GM19324 (cell line): ENCODE measurements around the gene LUC7L3.
"Not testable (repeated sequence)": the region's sequence is repeated elsewhere in the genome, so short reads cannot be mapped to it uniquely, and the experiment has no call there.

ENCODE experiments used
- ATAC-seq: cut with Tn5 transposase; IDR thresholded peaks from one replicate; pipeline ENCODE4 v1.9.1; 2021; ENCODE audit warnings: mild to moderate bottlenecking, moderate library complexity; ENCODE audit not compliant: unreplicated experiment, low FRiP score

Gene LUC7L3

DNA sequence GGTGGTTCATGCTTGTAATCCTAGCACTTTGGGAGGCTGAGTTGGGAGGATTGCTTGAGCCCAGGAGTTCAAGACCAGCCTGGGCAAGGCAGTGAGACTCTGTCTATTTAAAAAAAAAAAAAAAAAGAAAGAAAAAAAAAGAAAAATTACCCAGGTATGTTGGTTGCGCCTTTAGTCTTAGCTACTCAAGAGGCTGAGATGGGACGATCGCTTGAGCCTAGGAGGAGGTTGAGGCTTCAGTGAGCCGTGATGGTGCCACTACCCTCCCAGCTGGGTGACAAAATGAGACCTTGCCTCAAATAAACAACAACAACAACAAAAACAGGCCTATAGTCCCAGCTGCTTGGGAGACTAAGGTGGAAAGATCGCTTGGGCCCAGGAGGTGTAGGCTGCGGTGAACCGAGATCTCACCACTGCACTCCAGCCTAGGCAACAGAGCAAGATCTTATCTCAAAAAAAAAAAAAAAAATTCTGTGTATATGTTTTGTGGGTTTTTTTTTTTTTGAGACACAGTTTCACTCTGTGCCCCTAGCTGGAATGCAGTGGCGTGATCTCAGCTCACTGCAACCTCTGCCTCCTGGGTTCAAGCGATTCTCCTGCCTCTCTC lies 60.4 kb downstream of the LUC7L3 start:
- no peak for ATAC-seq

- ATAC-seq: no peak
Observed at GRCh38 chr17:50781167-50781566, 61.8 kb downstream of the LUC7L3 start.

DNA sequence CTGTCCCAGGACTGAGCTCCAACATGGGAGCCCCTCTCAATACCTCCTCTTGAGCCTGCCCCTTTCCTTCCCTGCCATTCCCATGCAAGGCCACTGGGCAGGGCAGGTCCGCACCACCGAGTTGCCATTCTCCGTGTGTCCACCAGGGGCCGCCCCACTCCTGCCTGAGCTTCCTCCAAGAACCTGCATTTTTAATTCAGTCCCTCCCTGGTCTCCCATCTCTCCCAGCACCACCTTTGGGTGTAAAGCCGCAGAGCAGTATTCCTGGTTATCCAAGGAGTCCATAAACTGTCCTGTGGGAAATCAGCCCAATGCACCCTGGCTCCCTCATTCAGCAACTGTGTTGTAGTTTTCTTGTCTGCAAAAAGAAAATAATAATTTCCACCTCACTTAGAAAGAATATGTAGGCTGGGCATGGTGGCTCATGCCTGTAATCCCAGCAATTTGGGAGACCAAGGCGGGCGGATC lies 63.8 kb downstream of the LUC7L3 start:
- ATAC-seq: no peak

DNA sequence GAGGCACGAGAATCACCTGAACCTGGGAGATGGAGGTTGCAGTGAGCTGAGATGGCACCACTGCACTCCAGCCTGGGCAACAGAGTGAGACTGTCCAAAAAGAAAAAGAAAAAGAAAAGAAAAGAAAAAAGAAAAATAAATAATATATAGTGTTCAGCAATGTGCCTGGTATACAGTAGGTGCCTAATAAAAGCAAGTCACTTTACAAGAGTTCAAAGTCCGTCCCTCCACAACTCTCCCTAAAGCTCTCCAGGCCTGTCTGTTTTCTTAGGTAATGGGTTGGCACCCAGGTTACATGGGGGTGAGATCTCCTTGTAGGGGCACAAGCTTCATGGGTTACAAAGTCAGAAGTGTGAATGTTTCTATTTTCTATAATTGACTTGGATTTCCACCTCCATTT lies 64.5 kb downstream of the LUC7L3 start:
- ATAC-seq: no peak

DNA sequence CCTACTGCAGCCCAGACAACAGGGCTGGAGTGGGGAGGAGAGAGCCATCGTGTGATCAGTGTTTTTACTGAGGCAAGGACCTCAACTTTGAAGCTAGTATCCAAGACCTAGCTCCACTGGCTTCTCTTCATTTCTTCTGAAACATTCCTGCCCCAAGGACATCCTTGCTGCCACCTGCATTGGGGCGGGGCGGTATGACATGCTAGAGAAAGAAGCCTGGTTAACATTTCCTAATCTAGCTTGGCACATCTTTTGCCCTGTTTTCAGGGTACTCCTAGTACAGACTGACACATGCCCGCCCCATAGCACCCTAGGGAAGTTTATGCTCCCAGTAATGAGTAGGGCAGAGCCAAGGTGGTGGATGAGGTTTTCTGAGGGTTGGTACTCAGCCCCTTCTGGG lies 65.7 kb downstream of the LUC7L3 start:
- ATAC-seq: no peak

DNA sequence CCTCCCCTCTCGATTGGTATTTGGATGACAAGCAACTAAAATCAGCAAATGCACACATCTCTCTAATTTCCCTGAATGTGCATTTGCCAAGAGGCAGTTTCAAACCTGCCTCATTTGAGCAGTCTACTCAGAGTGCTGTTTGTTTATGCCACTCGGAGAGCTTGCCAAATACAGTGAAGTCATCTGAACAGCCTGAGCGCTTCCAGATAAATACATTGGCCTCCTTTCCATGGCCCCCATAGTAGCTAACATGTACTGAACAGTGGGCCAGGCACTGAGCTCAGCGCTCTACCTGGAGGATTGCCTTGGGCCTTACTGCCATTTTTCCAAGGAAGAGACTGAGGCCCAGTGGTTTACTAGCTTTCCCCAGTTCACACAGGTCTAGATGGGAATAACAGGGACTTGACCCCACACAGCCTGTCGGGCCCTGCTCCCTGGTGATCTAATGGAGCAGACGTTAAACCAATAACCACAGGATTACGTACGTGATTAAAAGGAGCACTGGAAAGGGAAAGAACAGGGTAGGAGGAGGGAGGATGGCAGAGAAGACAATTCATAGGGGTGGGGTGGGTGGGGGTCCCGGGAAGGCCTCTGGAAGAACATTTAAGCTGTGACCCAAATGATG lies 66.7 kb downstream of the LUC7L3 start:
- no peak for ATAC-seq

DNA sequence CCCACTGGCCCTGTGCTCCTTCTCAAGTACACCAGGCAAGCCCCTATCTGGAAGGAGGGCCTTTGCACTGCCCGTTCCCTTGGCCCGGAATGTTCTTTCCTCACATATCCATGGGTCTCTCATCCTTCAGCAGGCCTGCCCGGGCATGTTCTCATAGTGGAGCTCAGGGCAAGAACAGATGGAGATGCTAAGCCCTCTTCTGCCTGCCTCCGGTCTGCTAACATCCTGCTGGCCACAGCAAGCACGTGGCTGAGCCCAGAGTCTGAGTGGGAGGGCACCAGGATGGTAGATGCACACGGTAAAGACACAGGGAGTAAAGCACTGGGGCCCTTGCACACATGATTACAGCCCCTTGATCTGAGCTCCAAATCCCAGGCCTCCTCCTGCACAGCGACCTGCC lies 67.7 kb downstream of the LUC7L3 start:
- no peak for ATAC-seq

- no peak for ATAC-seq
Observed at GRCh38 chr17:50790618-50791017, 71.2 kb downstream of the LUC7L3 start.

DNA sequence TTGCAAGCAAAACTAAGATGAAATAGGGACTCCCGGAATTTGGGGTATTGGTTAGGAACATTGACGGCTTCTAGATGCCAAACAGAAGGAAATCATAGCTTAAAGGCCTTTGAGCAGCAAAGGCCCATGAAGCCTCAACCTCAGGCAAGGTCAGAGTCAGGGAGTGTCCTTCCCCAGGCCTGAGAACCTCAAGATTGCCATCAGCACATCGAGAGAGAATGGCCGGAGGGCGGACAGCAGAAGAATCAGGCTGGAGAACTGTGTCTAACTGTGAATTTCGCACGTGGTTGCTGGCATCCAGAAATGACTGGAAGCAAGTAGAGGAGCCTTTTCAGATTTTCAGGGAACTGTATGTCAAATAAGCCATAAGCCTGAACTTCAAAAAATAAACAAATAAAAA lies 72.7 kb downstream of the LUC7L3 start:
- no peak for ATAC-seq

DNA sequence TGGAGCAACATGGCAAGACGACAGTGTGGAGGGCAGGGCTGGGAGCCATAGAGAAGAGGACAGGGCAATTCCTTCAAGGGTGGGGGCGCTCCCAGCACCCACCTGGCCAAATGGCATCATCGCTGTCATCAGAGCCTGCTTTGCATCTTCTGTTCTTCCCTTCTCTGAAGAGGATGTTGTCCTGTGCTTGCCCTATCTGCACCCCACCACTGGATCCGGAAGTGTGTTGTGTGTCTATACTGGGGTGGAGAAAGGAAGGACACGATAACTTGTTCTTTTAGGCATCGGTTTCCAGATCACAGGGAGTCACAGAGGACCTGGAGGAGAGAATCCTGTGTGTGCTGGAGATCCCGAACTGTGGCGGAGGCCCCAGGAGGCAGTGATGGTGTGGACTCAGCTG lies 73.6 kb downstream of the LUC7L3 start:
- no peak for ATAC-seq

GRCh38 chr17:50794361-50794760 lies 75.0 kb downstream of the LUC7L3 start:
- no peak for ATAC-seq

- no peak for ATAC-seq
Observed at GRCh38 chr17:50797135-50797810, 77.9 kb downstream of the LUC7L3 start.

DNA sequence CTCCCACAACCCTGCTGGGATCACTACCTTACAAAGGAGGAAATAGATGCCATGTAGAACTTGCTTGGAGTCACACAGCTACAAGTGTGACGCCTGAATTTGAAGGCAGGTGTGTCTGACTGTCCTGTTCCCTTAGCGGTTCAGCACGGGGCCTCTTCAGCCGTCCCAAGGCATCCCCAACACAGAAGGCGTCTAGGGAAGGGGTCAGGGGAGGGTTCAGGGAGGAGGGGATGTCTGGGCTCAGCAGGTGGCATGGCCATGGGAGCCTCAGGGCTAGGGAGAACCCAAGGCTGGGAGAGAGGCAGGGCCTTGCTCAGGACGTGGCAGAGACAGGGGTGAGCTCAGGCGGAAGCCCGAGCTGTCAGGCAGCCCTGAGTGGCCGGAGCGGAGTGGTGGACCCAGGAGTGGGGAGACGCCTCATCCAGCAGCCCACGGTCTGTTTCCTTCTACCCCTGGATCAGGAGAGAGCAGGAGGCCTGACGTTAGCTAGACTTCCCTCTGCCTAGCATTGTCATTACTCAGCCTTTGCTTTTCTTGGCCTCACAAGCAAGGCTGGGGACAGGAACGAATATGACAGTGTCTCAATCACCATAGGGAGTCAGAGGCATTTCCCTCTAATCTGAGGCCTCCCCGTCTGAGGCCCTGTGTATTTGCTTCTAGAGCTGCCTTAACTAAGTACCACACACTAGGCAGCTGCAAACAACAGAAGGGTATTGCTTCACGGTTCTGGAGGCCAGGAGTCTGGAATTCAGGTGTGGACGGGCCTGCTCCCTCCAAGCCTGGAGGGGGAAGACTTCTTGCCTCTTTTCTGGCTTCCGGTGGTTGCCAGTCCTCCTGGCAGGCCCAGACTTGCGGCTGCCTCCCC lies 79.3 kb downstream of the LUC7L3 start:
- no peak for ATAC-seq

- no peak for ATAC-seq
Observed at GRCh38 chr17:50799582-50799981, 80.2 kb downstream of the LUC7L3 start.

- no peak for ATAC-seq
Observed at GRCh38 chr17:50800196-50800700, 80.8 kb downstream of the LUC7L3 start.

- no peak for ATAC-seq
Observed at GRCh38 chr17:50802609-50803571, 83.5 kb downstream of the LUC7L3 start.

GRCh38 chr17:50803676-50804075 lies 84.3 kb downstream of the LUC7L3 start:
- ATAC-seq: no peak

- ATAC-seq: not testable (repeated sequence)
Observed at GRCh38 chr17:50804749-50805475, 85.5 kb downstream of the LUC7L3 start.

- no peak for ATAC-seq
Observed at GRCh38 chr17:50805486-50805885, 86.1 kb downstream of the LUC7L3 start.
